Aortic smooth muscle cell (primary cell): ENCODE data around the gene GLIPR1L1. TPM values are rescaled to one million over a fixed set of nuclear protein-coding genes. Genes with fewer than 3 reads are reported as not detected.

Experiments
- total RNA-seq: library from RNA; depleted of rRNA; stranded (reverse); fragments of >200 nt; gene quantifications from 2 replicates; pipeline ENCODE4 v1.2.3, GENCODE V29; 2014

GLIPR1L1 gene
- not detected in 2 replicates for total RNA-seq

GRCh38 chr12:75334384-75335030, at the start of gene GLIPR1L1:
Gene GLIPR1L1 (plus strand): TSS chr12:75334670. CDS start chr12:75334729, 59 bp downstream.

GRCh38 chr12:75329918-75330826, 4.3 kb upstream of the GLIPR1L1 start, which contains the start of gene CAPS2:
Gene CAPS2 (minus strand): TSS chr12:75330324. CDS start chr12:75326498, 3,826 bp downstream.

GRCh38 chr12:75390899-75391538, 56.5 kb downstream of the GLIPR1L1 start, which contains the start of gene GLIPR1L2:
Gene GLIPR1L2 (plus strand): TSS chr12:75391089. CDS start chr12:75391117, 28 bp downstream.

Other genes with a start within 250 kb of the GLIPR1L1 start
- gene KCNC2, start 124.8 kb upstream of the GLIPR1L1 start, total RNA-seq = not detected in 2 replicates
- 11.9 and 15.9 TPM in 2 replicates for gene CAPS2, start 4.3 kb upstream of the GLIPR1L1 start, total RNA-seq
- gene GLIPR1L2, start 56.4 kb downstream of the GLIPR1L1 start, total RNA-seq = 0.92 and 1.1 TPM in 2 replicates
- gene GLIPR1, start 146.1 kb downstream of the GLIPR1L1 start, total RNA-seq = 150 and 263 TPM in 2 replicates
- 20.2 and 42.7 TPM in 2 replicates for gene KRR1, start 176.9 kb downstream of the GLIPR1L1 start, total RNA-seq